ENCODE data around the gene FMNL2. TPM values are rescaled to one million over a fixed set of nuclear protein-coding genes. Genes with fewer than 3 reads are reported as not detected.

Gene FMNL2
- total RNA-seq, 1 donor from 2014 or later = 15.7 TPM

GRCh38 chr2:152603166-152603565 is 268.2 kb downstream of the FMNL2 start:
- no peak overlapping the region for H3K4me3 ChIP-seq (ENCODE audit: low read length in 3 of 3)
- peaks cover 16 to 34% (median 17%) of the 10 kb centered on the region in 3 donors for H3K4me1 ChIP-seq (ENCODE audit: control insufficient read depth in 3 of 3, insufficient read depth in 3 of 3, low read length in 3 of 3)
- peaks cover 0 to 3% (median 0%) of the 10 kb centered on the region in 3 donors for H3K36me3 ChIP-seq (ENCODE audit: control insufficient read depth in 3 of 3, insufficient read depth in 3 of 3, low read length in 3 of 3)
- H3K9ac ChIP-seq (ENCODE audit: low read depth in 1 of 3, low read length in 3 of 3) = no peak overlapping the region
- H3K27me3 ChIP-seq (ENCODE audit: control insufficient read depth in 3 of 3, insufficient read depth in 3 of 3, low read length in 3 of 3) = no peaks in the 10 kb centered on the region
- H3K27ac ChIP-seq (ENCODE audit: low read depth, low read length) = no peak overlapping the region
- H3K9me3 ChIP-seq (ENCODE audit: control insufficient read depth in 3 of 3, low read length in 3 of 3) = no peaks in the 10 kb centered on the region

- Histone ChIP-seq H3K27ac (ENCODE audit: low read depth, low read length) (no peak overlapping the region), H3K9me3 (ENCODE audit: control insufficient read depth in 3 of 3, low read length in 3 of 3) (no peaks in the 10 kb centered on the region), H3K27me3 (ENCODE audit: control insufficient read depth in 3 of 3, insufficient read depth in 3 of 3, low read length in 3 of 3) (no peaks in the 10 kb centered on the region), H3K9ac (ENCODE audit: low read depth in 1 of 3, low read length in 3 of 3) (no peak overlapping the region), H3K4me3 (ENCODE audit: low read length in 3 of 3) (no peak overlapping the region), H3K36me3 (ENCODE audit: control insufficient read depth in 3 of 3, insufficient read depth in 3 of 3, low read length in 3 of 3) (peaks cover 0 to 3% (median 0%) of the 10 kb centered on the region in 3 donors), H3K4me1 (ENCODE audit: control insufficient read depth in 3 of 3, insufficient read depth in 3 of 3, low read length in 3 of 3) (peaks cover 5 to 18% (median 11%) of the 10 kb centered on the region in 3 donors)
Observed at GRCh38 chr2:152606081-152606480, 271.1 kb downstream of the FMNL2 start.

- H3K4me3 ChIP-seq (ENCODE audit: low read length in 3 of 3) = no peak overlapping the region
- H3K36me3 ChIP-seq (ENCODE audit: control insufficient read depth in 3 of 3, insufficient read depth in 3 of 3, low read length in 3 of 3) = peaks cover 0 to 3% (median 0%) of the 10 kb centered on the region in 3 donors
- H3K4me1 ChIP-seq (ENCODE audit: control insufficient read depth in 3 of 3, insufficient read depth in 3 of 3, low read length in 3 of 3) = peaks cover 8 to 24% (median 16%) of the 10 kb centered on the region in 3 donors
- no peak overlapping the region for H3K27ac ChIP-seq (ENCODE audit: low read depth, low read length)
- no peak overlapping the region for H3K9ac ChIP-seq (ENCODE audit: low read depth in 1 of 3, low read length in 3 of 3)
- H3K27me3 ChIP-seq (ENCODE audit: control insufficient read depth in 3 of 3, insufficient read depth in 3 of 3, low read length in 3 of 3) = no peaks in the 10 kb centered on the region
- H3K9me3 ChIP-seq (ENCODE audit: control insufficient read depth in 3 of 3, low read length in 3 of 3) = no peaks in the 10 kb centered on the region
Observed at GRCh38 chr2:152606941-152607340, 272.0 kb downstream of the FMNL2 start.

GRCh38 chr2:152607793-152608300 is 272.9 kb downstream of the FMNL2 start:
- H3K27me3 ChIP-seq (ENCODE audit: control insufficient read depth in 3 of 3, insufficient read depth in 3 of 3, low read length in 3 of 3) = no peaks in the 10 kb centered on the region
- H3K36me3 ChIP-seq (ENCODE audit: control insufficient read depth in 3 of 3, insufficient read depth in 3 of 3, low read length in 3 of 3) = peaks cover 0 to 3% (median 0%) of the 10 kb centered on the region in 3 donors
- no peak overlapping the region for H3K27ac ChIP-seq (ENCODE audit: low read depth, low read length)
- peaks cover 8 to 31% (median 21%) of the 10 kb centered on the region in 3 donors for H3K4me1 ChIP-seq (ENCODE audit: control insufficient read depth in 3 of 3, insufficient read depth in 3 of 3, low read length in 3 of 3)
- no peak overlapping the region for H3K9ac ChIP-seq (ENCODE audit: low read depth in 1 of 3, low read length in 3 of 3)
- H3K9me3 ChIP-seq (ENCODE audit: control insufficient read depth in 3 of 3, low read length in 3 of 3) = no peaks in the 10 kb centered on the region
- no peak overlapping the region for H3K4me3 ChIP-seq (ENCODE audit: low read length in 3 of 3)

GRCh38 chr2:152609154-152609553 is 274.2 kb downstream of the FMNL2 start:
- Histone ChIP-seq H3K4me3 (ENCODE audit: low read length in 3 of 3) (no peak overlapping the region), H3K4me1 (ENCODE audit: control insufficient read depth in 3 of 3, insufficient read depth in 3 of 3, low read length in 3 of 3) (peaks cover 8 to 34% (median 21%) of the 10 kb centered on the region in 3 donors), H3K36me3 (ENCODE audit: control insufficient read depth in 3 of 3, insufficient read depth in 3 of 3, low read length in 3 of 3) (peaks cover 0 to 3% (median 0%) of the 10 kb centered on the region in 3 donors), H3K9me3 (ENCODE audit: control insufficient read depth in 3 of 3, low read length in 3 of 3) (no peaks in the 10 kb centered on the region), H3K9ac (ENCODE audit: low read depth in 1 of 3, low read length in 3 of 3) (no peak overlapping the region), H3K27ac (ENCODE audit: low read depth, low read length) (no peak overlapping the region), H3K27me3 (ENCODE audit: control insufficient read depth in 3 of 3, insufficient read depth in 3 of 3, low read length in 3 of 3) (no peaks in the 10 kb centered on the region)

GRCh38 chr2:152609699-152610098 is 274.7 kb downstream of the FMNL2 start:
- Histone ChIP-seq H3K36me3 (ENCODE audit: control insufficient read depth in 3 of 3, insufficient read depth in 3 of 3, low read length in 3 of 3) (peaks cover 0 to 3% (median 0%) of the 10 kb centered on the region in 3 donors), H3K9ac (ENCODE audit: low read depth in 1 of 3, low read length in 3 of 3) (no peak overlapping the region), H3K4me1 (ENCODE audit: control insufficient read depth in 3 of 3, insufficient read depth in 3 of 3, low read length in 3 of 3) (peaks cover 8 to 34% (median 21%) of the 10 kb centered on the region in 3 donors), H3K9me3 (ENCODE audit: control insufficient read depth in 3 of 3, low read length in 3 of 3) (no peaks in the 10 kb centered on the region), H3K27ac (ENCODE audit: low read depth, low read length) (no peak overlapping the region), H3K27me3 (ENCODE audit: control insufficient read depth in 3 of 3, insufficient read depth in 3 of 3, low read length in 3 of 3) (no peaks in the 10 kb centered on the region), H3K4me3 (ENCODE audit: low read length in 3 of 3) (no peak overlapping the region)

GRCh38 chr2:152611458-152612231 is 276.7 kb downstream of the FMNL2 start:
- no peak overlapping the region for H3K9ac ChIP-seq (ENCODE audit: low read depth in 1 of 3, low read length in 3 of 3)
- no peaks in the 10 kb centered on the region for H3K27me3 ChIP-seq (ENCODE audit: control insufficient read depth in 3 of 3, insufficient read depth in 3 of 3, low read length in 3 of 3)
- peaks cover 14 to 40% (median 23%) of the 10 kb centered on the region in 3 donors for H3K4me1 ChIP-seq (ENCODE audit: control insufficient read depth in 3 of 3, insufficient read depth in 3 of 3, low read length in 3 of 3)
- peaks cover 0 to 9% (median 0%) of the 10 kb centered on the region in 3 donors for H3K36me3 ChIP-seq (ENCODE audit: control insufficient read depth in 3 of 3, insufficient read depth in 3 of 3, low read length in 3 of 3)
- H3K4me3 ChIP-seq (ENCODE audit: low read length in 3 of 3) = no peak overlapping the region
- H3K9me3 ChIP-seq (ENCODE audit: control insufficient read depth in 3 of 3, low read length in 3 of 3) = no peaks in the 10 kb centered on the region
- peak overlapping the region; percentile 72 for H3K27ac ChIP-seq (ENCODE audit: low read depth, low read length)

- Histone ChIP-seq H3K27ac (ENCODE audit: low read depth, low read length) (no peak overlapping the region), H3K4me3 (ENCODE audit: low read length in 3 of 3) (no peak overlapping the region)
Observed at GRCh38 chr2:152613235-152613634, 278.3 kb downstream of the FMNL2 start.

GRCh38 chr2:152615177-152615576 is 280.2 kb downstream of the FMNL2 start:
- H3K27me3 ChIP-seq (ENCODE audit: control insufficient read depth in 3 of 3, insufficient read depth in 3 of 3, low read length in 3 of 3) = no peaks in the 10 kb centered on the region
- H3K9ac ChIP-seq (ENCODE audit: low read depth in 1 of 3, low read length in 3 of 3) = peak overlapping the region in 1 of 3 donors; percentile 3
- no peak overlapping the region for H3K4me3 ChIP-seq (ENCODE audit: low read length in 3 of 3)
- H3K9me3 ChIP-seq (ENCODE audit: control insufficient read depth in 3 of 3, low read length in 3 of 3) = no peaks in the 10 kb centered on the region
- H3K4me1 ChIP-seq (ENCODE audit: control insufficient read depth in 3 of 3, insufficient read depth in 3 of 3, low read length in 3 of 3) = peaks cover 13 to 33% (median 21%) of the 10 kb centered on the region in 3 donors
- no peak overlapping the region for H3K27ac ChIP-seq (ENCODE audit: low read depth, low read length)
- H3K36me3 ChIP-seq (ENCODE audit: control insufficient read depth in 3 of 3, insufficient read depth in 3 of 3, low read length in 3 of 3) = peaks cover 0 to 30% (median 10%) of the 10 kb centered on the region in 3 donors

More at GRCh38 chr2:152613235-152613634, 278.3 kb downstream of the FMNL2 start:
- H3K9ac ChIP-seq (ENCODE audit: low read depth in 1 of 3, low read length in 3 of 3) = no peak overlapping the region
- peaks cover 9 to 32% (median 25%) of the 10 kb centered on the region in 3 donors for H3K4me1 ChIP-seq (ENCODE audit: control insufficient read depth in 3 of 3, insufficient read depth in 3 of 3, low read length in 3 of 3)
- no peaks in the 10 kb centered on the region for H3K27me3 ChIP-seq (ENCODE audit: control insufficient read depth in 3 of 3, insufficient read depth in 3 of 3, low read length in 3 of 3)
- peaks cover 0 to 18% (median 10%) of the 10 kb centered on the region in 3 donors for H3K36me3 ChIP-seq (ENCODE audit: control insufficient read depth in 3 of 3, insufficient read depth in 3 of 3, low read length in 3 of 3)
- H3K9me3 ChIP-seq (ENCODE audit: control insufficient read depth in 3 of 3, low read length in 3 of 3) = no peaks in the 10 kb centered on the region

All from skeletal muscle tissue (tissue), 4 donors.